Aorta (tissue), 5 donors: ENCODE measurements around the gene ATP2B2. TPM values are rescaled to one million over a fixed set of nuclear protein-coding genes. Genes with fewer than 3 reads are reported as not detected.

Experiments
- ATAC-seq: fragments of 200-7000 bp; cut with Tn5 transposase; one replicate; pipeline ENCODE4 v1.9.1; 2022; ENCODE audit warnings: moderate library complexity; ENCODE audit not compliant: low FRiP score
- DNase-seq, 2 donors: peaks; one replicate each; pipeline ENCODE4 v3.0.0-alpha.2; 2020
- H3K27ac ChIP-seq, 2 donors: one replicate each; pipeline ENCODE4 v1.5.1; 2013; ENCODE audit warnings: low read length in 2 of 2, mild to moderate bottlenecking in 2 of 2, moderate library complexity in 2 of 2, control low read depth in 1 of 2, inconsistent platforms in 1 of 2, low read depth in 1 of 2
- H3K27me3 ChIP-seq, 2 donors: one replicate each; pipeline ENCODE4 v1.6.1; 2013; ENCODE audit warnings: control low read depth in 1 of 2, low read length in 1 of 2, mild to moderate bottlenecking in 1 of 2, moderate library complexity in 1 of 2; ENCODE audit not compliant: insufficient read depth in 2 of 2, control insufficient read depth in 1 of 2
- H3K36me3 ChIP-seq, 2 donors: one replicate each; pipeline ENCODE4 v1.6.1; 2013; ENCODE audit warnings: control low read depth in 1 of 2, low read length in 1 of 2, mild to moderate bottlenecking in 1 of 2; ENCODE audit not compliant: insufficient read depth in 2 of 2, control insufficient read depth in 1 of 2
- H3K4me1 ChIP-seq, 2 donors: one replicate each; pipeline ENCODE4 v1.6.1; 2013; ENCODE audit warnings: low read length in 2 of 2, control low read depth in 1 of 2, mild to moderate bottlenecking in 1 of 2, moderate library complexity in 1 of 2; ENCODE audit not compliant: insufficient read depth in 2 of 2, control insufficient read depth in 1 of 2
- H3K4me3 ChIP-seq, 2 donors: one replicate each; pipeline ENCODE4 v1.5.1; 2013; ENCODE audit warnings: low read length in 2 of 2, control low read depth in 1 of 2, mild to moderate bottlenecking in 1 of 2
- H3K9me3 ChIP-seq: one replicate; pipeline ENCODE4 v1.6.1; 2013; ENCODE audit warnings: mild to moderate bottlenecking, low read length; ENCODE audit not compliant: control insufficient read depth
- WGBS, 2 donors: extraction: QIAGEN DNeasy Blood & Tissue Kit; methylation state at CpG; one replicate each; pipeline ENCODE4 v1.1.7; 2013; 5-methylcytosine and 5-hydroxymethylcytosine counted together
- intact Hi-C, 2 donors: fragments of 100-400 bp; cut with DNase I; formaldehyde crosslinking; loops; one replicate each; pipeline versions ENCODE4 v1.14.2 to v1.15.0; 2022
- polyA plus RNA-seq, 2 donors: library from polyadenylated mRNA; stranded (reverse); fragments of 200-250 nt; gene quantifications; one replicate each; pipeline ENCODE4 v1.2.3, GENCODE V29; 2013
- total RNA-seq, 2 donors: library from RNA; stranded (reverse); fragmentation: NEBNext Ultra II Directional; extraction: Animal tissue kit (Norgen Biotek cat#: 25700); gene quantifications; one replicate each; pipeline ENCODE4 v1.2.1, GENCODE V29; 2021
- donor health status: healthy with polysubstance abuse.
- donor health status: Bipolar disorder and iron deficiency.
- donor health status: DM: no; HTN: no; CAD: no.
- donor health status: DM: no; HTN: no; CAD: no.
- donor health status: DM: yes; HTN: yes; CAD: no.

The ATP2B2 gene
- total and polyA plus RNA-seq, 4 donors, result 0.29 to 0.30 TPM; not detected in 2

DNA sequence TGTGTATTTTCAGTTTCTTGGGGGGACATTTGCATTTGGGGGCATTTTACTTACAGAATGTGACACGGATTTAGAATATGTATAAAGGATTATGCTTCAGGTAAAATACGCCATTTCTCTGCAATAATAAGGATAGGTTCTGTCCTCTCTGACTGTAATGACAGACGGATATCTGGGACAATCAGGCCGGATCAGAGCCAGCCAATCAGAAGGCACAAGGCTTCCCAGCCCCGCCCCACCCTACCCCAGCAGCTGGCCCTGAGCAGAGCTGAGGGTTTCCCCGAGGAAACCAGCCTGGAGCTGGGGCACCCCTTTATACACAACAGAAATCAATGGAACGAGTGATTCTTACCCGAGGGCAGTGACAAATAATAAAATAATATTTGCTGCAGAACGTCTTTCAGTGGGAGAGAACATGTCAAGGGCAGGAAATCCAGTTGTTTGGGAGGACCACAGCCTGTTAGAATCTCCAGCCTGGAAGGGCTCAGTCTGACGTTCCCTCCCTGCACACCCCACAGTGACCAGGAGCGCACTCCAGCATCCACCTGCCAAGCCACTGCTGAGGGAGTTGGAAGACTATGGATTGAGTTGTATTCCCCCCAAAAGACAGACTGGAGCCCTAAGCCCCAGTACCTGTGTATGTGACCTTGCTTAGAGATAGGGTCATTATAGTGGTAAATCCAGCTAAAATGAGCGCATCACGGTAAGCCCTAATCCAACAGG lies 154.2 kb downstream of the ATP2B2 start:
- intact Hi-C loops, result no loop called here
- 48 to 52% methylated on average over 13 of the region's 13 CpGs for WGBS, 2 donors
- no peaks in the 10 kb centered on the region for H3K27me3 ChIP-seq
- no peak overlapping the region for H3K4me3 ChIP-seq
- ATAC-seq (no peak), DNase-seq (no peak)
- no peaks in the 10 kb centered on the region for H3K9me3 ChIP-seq
- no peaks in the 10 kb centered on the region for H3K4me1 ChIP-seq
- no peaks in the 10 kb centered on the region for H3K36me3 ChIP-seq
- H3K27ac ChIP-seq, result no peak overlapping the region

DNA sequence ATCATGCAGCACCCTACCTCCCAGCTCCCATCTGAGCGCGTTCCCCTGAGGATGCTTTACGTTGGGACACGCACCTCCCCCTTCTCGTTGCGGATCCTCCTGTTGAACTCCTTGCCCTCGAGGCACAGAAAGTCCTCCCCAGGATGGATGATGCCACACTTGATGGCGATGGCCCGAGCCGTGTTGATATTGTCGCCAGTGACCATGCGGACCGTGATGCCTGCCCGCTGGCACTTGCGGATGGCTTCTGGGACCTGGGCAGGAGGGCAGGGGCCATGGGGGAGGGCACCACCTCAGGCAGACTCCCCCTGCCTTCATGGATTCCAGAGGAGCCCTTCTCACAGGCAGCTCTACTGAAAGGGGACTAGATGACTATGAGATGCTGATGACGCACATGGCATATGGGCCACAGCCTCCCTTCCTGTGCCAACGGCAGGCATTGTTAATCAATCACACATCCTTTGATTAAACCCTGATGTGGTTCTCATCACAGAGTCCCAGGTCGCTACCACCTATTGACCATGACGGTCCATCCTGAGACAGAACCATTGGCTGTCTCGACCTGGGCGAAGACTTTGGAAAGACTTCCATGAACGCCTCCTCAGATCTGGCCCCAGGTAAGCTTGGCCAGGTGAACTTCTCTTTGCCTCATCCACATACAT lies 154.9 kb downstream of the ATP2B2 start:
- Histone ChIP-seq H3K27me3 (no peaks in the 10 kb centered on the region), H3K4me3 (no peak overlapping the region), H3K9me3 (no peaks in the 10 kb centered on the region), H3K4me1 (no peaks in the 10 kb centered on the region), H3K27ac (no peak overlapping the region), H3K36me3 (no peaks in the 10 kb centered on the region)
- intact Hi-C loops, result no loop called here
- peak in 1 of 2 donors; percentile 53 for DNase-seq
- ATAC-seq, result no peak
- WGBS, 2 donors, result 88 to 89% methylated on average over 22 of the region's 22 CpGs

DNA sequence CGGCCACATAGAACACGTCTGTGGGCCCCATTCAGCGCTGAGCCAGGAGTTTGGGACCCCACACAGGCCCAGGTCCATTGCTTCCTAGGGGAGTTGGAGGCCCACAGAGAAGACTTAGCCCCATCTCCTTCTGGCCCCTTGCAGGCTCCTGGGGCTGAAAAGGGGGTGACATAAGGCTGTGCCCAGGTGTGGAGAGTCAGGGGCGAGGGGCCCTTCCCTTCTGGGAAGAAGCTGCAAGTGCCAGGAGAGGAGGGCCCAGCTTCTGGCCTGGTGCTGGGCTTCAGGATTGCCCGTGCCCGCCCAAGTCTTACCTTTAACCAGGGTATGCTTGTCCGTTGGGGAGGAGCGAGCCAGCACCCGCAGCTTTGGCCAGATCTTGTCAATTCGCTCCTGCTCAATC lies 155.6 kb downstream of the ATP2B2 start:
- 89 to 90% methylated on average over 10 of the region's 10 CpGs for WGBS, 2 donors
- Histone ChIP-seq H3K4me3 (no peak overlapping the region), H3K9me3 (no peaks in the 10 kb centered on the region), H3K27ac (no peak overlapping the region), H3K36me3 (no peaks in the 10 kb centered on the region), H3K4me1 (no peaks in the 10 kb centered on the region), H3K27me3 (no peaks in the 10 kb centered on the region)
- DNase-seq, result peak in 1 of 2 donors; percentile 52
- ATAC-seq, result no peak
- intact Hi-C loops, result no loop called here

DNA sequence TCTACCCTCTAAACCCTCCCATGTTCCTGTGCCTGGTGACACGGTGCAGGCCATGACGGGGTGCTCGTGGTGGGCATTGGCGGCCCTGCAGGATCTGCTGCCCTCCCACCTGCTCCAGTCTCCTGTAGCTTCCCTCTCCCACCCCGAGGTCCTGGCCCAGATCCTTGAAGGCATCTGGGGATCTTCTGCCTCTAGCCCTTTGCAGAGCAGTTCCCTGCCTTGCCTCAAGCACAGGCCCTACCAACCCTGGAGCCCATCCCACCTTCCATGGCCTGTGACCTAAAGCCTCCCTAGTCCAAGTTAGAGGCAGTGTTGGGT lies 157.0 kb downstream of the ATP2B2 start:
- Histone ChIP-seq H3K27me3 (no peaks in the 10 kb centered on the region), H3K4me1 (no peaks in the 10 kb centered on the region), H3K36me3 (no peaks in the 10 kb centered on the region), H3K4me3 (no peak overlapping the region), H3K27ac (no peak overlapping the region), H3K9me3 (no peaks in the 10 kb centered on the region)
- WGBS, 2 donors, result 92 to 93% methylated on average over 5 of the region's 5 CpGs
- DNase-seq, result peak in 1 of 2 donors; percentile 59
- ATAC-seq, result no peak
- intact Hi-C loops, result no loop called here

DNA sequence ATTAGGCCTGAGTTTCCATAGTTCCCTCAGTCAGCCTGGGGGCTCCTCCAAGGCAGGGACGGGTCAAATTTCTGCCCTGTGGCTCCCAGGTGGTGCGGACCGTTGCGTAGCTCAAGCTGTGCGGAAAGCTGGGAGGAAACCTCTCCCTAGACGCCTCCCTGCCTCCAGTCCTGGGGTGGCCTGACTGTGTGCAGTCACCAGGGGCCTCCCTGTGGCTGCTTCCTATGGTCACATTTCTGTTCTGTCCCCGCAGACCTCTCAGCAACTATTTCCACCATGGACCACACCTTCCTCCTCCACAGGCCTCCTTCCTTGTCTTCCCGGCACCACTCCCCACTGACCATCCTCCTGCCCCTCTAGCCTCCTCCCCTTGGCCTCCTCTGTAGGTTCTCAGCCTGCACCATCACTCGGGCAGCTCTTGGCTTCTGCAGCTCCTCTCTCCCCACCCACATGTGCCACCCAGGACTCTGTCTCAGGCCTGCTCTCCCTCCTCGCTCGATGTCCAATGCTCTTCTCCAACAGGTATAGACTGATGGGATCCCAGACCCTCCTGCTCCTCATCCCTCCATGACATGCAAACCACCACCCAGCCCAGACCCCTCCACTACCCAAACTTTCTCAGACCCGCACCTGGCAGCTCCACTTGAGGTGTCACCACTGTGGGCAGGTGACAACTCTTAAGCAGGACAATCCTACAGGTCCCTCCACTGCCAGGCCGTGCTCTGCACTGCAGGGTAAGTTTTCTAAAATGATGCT lies 157.6 kb downstream of the ATP2B2 start:
- no peaks in the 10 kb centered on the region for H3K36me3 ChIP-seq
- H3K4me3 ChIP-seq, result no peak overlapping the region
- 78 to 82% methylated on average over 12 to 13 of the region's 13 CpGs for WGBS, 2 donors
- no peak for ATAC-seq
- no peaks in the 10 kb centered on the region for H3K27me3 ChIP-seq
- H3K27ac ChIP-seq, result no peak overlapping the region
- intact Hi-C loops, result no loop called here
- no peaks in the 10 kb centered on the region for H3K9me3 ChIP-seq
- H3K4me1 ChIP-seq, result no peaks in the 10 kb centered on the region
- no peak for DNase-seq

DNA sequence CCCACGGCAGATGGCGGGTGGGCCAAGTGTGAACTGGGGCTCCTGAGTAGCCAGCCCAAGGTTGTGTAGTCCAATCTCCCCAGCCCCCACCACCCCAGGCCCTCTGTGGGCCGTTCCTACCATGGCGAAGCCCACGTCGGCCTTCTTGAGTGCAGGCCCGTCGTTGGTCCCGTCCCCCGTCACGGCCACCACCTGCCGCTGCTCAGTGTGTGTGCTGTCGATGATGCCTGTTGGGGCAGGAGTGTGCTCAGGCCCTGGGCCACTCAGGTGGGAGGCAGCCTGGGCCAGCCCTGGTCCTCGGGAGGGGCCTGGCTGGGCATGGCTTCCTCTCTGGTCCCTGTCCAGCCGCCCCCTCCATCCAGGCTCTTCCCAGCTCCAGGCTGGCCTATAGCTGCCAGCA lies 159.5 kb downstream of the ATP2B2 start:
- no peak overlapping the region for H3K4me3 ChIP-seq
- WGBS, 2 donors, result 81 to 85% methylated on average over 15 of the region's 15 CpGs
- no peaks in the 10 kb centered on the region for H3K36me3 ChIP-seq
- intact Hi-C loops, result loop anchor here (2.0 kb wide), 1 partner anchor 393 kb away; no protein-coding TSS in a partner anchor
- no peaks in the 10 kb centered on the region for H3K4me1 ChIP-seq
- H3K27ac ChIP-seq, result no peak overlapping the region
- DNase-seq (no peak), ATAC-seq (no peak)
- no peaks in the 10 kb centered on the region for H3K27me3 ChIP-seq
- H3K9me3 ChIP-seq, result no peaks in the 10 kb centered on the region

DNA sequence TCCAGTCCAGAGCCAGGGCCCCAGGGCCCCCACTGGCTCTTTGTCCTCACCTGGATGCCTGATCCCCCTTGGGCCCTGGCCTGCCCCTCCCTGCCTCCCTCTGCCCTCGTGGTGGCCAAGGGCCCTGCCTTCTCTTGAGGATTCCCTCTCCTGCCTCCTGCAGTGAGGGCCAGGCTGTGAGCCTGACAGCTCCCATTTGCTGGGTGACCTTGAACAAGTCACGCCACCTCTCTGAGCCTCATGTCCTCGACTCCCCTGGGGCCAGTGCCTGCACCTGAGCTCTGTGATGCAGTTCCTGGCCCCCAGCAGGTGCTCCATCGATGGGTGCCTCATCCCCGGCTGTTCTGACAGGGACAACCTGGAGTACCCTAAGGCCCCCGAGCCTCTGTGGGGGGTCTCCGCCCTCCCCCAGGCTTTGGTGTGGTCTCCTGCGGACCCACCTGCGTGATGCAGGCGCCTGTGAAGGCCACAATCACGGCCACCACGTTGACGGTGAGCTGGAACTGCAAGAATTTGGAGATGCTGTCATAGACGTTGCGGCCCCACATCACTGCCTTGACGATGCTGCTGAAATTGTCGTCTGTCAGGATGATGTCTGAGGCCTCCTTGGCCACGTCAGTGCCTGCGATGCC lies 160.3 kb downstream of the ATP2B2 start:
- no peaks in the 10 kb centered on the region for H3K36me3 ChIP-seq
- H3K9me3 ChIP-seq, result no peaks in the 10 kb centered on the region
- WGBS, 2 donors, result 72 to 75% methylated on average over 19 of the region's 19 CpGs
- no peaks in the 10 kb centered on the region for H3K27me3 ChIP-seq
- no peaks in the 10 kb centered on the region for H3K4me1 ChIP-seq
- DNase-seq (no peak), ATAC-seq (no peak)
- intact Hi-C loops, result loop anchor here (2.0 kb wide), 1 partner anchor 394 kb away; no protein-coding TSS in a partner anchor
- H3K27ac ChIP-seq, result no peak overlapping the region
- H3K4me3 ChIP-seq, result no peak overlapping the region

DNA sequence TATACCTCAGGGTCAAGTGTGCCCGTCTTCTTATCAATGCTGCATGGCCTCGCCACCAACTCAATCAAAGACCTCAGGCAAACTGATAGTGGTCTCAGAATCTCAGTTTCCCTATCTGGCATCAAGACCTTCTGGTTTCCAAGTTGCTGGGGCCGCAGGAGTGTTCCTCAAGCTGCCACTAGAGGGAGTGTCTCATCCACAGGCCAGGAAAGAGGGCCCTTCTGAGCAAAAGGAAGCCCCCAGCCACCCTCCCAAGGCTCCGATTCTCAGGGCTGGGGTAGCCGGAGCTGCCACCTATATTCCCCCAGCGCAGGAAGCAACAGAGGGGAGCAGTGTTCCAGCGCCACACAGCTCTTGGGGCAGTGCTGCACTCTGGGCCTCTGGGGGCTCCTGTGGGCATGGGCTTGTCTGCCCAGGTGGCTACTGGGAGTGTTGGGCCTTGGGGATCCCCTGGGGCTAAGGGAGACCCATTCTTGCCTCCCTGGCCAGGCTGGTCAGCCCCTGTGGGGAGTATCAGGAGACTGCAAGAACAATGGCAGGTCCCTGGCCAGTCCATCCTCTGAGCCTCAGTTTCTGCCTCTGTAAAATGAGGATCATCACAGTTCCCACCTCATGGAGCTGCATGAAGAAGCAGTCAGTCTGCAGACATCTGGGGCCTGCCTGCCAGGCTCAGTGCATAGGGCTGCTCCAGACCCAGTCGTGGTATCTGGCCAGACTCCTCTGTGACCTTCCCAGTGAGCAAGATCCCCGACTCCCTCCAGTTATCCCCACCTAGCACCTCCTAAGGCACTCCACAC lies 161.0 kb downstream of the ATP2B2 start:
- intact Hi-C loops, result loop anchor here (2.0 kb wide), 1 partner anchor 394 kb away; no protein-coding TSS in a partner anchor
- H3K4me3 ChIP-seq, result no peak overlapping the region
- ATAC-seq (no peak), DNase-seq (peak in 1 of 2 donors; percentile 77)
- no peaks in the 10 kb centered on the region for H3K36me3 ChIP-seq
- WGBS, 2 donors, result 25 to 27% methylated on average over 9 of the region's 9 CpGs
- no peaks in the 10 kb centered on the region for H3K4me1 ChIP-seq
- H3K27ac ChIP-seq, result no peak overlapping the region
- H3K9me3 ChIP-seq, result no peaks in the 10 kb centered on the region
- H3K27me3 ChIP-seq, result no peaks in the 10 kb centered on the region
